HG02885 (cell line): Measurements from ENCODE around the gene EGFL8.
"Not testable (repeated sequence)": the region's sequence is repeated elsewhere in the genome, so short reads cannot be mapped to it uniquely, and the experiment has no call there.

Experiments used
- ATAC-seq: cut with Tn5 transposase; IDR thresholded peaks from one replicate; pipeline ENCODE4 v1.9.1; 2021; ENCODE audit warnings: mild to moderate bottlenecking; ENCODE audit not compliant: unreplicated experiment, poor library complexity

Gene EGFL8

GRCh38 chr6:32181915-32182529 is 17.6 kb downstream of the EGFL8 start:
- no peak for ATAC-seq

DNA sequence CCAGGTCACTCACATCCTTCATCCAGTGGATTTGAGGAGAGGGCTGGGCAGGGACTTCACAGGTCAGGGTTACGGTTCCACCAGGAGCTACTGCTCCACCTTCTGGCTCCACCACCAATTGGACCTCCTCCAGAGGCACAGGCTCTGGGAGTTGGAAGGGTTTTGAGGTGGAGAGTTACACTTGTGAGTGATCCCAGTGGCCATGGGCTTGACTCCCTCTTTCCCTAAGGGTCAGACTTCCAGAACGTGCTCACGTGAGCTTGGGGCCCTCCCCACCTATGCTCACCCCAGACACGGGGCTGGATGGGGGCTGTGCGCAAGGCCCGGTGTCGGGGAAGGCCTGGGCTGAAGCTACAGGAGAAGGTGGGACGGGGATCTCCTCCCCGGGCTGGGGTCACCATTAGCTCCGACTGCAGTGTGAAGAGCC is 18.2 kb downstream of the EGFL8 start:
- no peak for ATAC-seq

- ATAC-seq: no peak
Measured at GRCh38 chr6:32183030-32183429, 18.6 kb downstream of the EGFL8 start.

- no peak for ATAC-seq
Measured at GRCh38 chr6:32183483-32184083, 19.2 kb downstream of the EGFL8 start.

- ATAC-seq: no peak
Measured at GRCh38 chr6:32184084-32184640, 19.8 kb downstream of the EGFL8 start, which contains the start of gene AGER. Gene AGER (minus strand): TSS chr6:32184253. CDS start chr6:32184222, 31 bp downstream.

DNA sequence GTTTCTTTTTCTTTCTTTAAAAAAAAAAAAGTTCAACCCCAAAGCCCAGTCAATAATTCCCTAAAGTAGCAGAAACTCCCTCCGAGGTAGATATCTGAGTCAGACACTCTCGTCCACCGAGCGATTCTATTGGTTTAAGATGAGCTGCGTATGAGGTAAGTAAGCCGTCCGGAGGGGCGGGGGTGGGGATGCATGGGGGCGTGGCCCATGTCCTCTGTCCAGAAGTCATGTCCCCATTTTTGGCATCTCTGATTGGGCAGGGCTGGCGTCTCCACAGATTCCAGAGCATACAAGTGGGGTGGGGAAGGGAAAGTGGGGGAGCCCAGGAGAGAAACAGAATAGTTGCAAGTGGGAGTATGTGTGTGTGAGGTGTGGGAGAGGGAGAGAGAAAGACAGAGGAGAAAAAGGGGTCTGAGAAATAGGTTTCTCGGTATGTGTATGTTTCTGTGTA is 21.3 kb downstream of the EGFL8 start:
- not testable (repeated sequence) for ATAC-seq

DNA sequence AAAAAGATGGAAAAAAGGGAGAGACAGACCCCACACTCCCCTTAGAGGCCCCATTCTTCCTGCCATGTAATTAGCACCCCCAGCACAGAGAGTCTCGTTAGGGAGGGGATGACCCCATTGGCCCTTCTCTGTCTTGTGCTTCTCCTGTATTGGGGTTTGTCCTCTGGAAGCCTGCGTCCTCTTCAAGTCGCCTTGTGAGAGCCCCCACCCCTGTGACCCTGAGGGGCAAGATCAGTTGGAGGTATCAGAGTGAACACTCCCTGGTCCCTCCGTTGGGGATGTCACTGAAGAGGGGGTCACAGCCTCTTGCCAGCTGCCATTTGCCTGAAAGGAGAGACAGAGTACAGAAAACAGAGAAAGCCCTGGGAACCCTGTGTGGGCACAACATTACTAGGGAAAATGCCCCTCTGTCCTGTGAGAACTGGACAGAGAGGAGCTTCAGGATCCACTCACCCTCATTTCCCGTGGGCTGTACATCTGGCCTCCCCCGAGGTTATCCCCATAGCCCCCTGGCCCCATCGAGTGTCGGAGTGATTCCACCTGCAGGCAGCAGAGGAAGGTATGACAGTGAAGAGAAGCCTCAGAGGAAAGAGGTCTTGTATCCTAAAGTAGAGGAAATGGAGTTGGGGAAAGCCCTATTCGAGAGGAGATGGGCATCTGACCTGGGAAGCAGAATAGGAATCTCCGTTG is 21.9 kb downstream of the EGFL8 start:
- not testable (repeated sequence) for ATAC-seq

DNA sequence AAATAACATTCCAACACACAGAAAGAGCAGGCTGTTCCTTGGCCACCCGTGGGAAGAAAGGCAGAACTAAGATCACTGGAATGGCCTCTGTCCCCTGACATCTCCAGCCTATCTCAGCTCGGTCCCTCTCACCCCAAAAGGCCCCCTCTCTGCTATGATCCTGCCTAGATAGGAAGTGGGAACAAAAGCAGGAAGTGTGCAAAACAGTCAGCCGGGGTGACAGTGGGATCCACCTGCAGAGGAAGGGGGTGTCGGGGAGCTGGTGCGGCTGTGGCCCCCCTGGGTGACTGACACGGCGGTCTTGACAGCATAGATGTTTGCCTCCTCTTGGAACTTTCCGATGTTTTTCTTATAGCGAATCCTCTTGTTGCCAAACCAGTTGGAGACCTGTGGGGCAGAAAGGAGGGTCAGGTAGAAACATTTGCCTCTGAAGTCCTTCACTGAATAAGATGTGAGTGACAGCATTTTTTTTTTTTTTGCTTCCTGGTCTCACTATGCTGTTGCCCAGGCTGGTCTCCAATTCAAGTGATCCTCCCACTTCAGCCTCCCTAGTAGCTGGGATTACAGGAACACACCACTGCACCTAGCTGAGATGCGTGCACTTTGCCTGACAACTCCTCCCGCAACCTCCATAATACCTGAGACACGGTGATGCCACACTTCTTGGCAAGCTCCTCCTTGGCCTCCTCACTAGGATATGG is 22.8 kb downstream of the EGFL8 start:
- ATAC-seq: no peak

DNA sequence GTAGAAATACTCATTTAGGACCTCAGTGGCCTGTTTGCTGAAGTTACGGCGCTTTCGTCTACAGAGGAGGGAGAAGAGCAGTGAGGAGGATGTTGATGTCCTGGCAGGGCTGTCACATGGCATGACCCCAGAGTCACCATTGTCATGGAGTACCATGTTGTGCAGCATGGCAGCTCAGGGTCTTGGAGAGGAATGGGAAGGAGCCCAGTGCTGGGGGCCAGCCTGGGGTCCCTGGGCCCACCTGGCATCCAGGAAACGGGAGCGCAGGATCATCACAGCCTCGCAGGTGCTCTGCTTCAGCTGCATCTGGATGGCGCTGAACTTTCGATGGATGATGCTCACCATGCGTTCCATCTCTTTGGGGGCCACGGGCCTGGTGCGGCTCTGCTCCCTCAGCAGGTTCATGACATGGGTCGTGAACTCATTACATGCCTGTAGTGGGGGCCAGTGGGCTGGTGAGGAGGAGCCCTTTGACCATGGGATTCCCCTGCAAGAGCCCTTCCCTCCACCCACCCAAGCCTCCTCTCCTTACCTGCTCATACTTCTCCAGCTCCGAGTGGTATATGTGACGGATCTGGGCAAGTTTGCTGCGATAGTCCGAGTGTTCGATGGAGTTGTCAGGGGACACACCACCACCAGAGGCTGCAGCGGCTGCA is 23.5 kb downstream of the EGFL8 start:
- not testable (repeated sequence) for ATAC-seq

GRCh38 chr6:32188381-32189068 is 24.1 kb downstream of the EGFL8 start:
- ATAC-seq: no peak

DNA sequence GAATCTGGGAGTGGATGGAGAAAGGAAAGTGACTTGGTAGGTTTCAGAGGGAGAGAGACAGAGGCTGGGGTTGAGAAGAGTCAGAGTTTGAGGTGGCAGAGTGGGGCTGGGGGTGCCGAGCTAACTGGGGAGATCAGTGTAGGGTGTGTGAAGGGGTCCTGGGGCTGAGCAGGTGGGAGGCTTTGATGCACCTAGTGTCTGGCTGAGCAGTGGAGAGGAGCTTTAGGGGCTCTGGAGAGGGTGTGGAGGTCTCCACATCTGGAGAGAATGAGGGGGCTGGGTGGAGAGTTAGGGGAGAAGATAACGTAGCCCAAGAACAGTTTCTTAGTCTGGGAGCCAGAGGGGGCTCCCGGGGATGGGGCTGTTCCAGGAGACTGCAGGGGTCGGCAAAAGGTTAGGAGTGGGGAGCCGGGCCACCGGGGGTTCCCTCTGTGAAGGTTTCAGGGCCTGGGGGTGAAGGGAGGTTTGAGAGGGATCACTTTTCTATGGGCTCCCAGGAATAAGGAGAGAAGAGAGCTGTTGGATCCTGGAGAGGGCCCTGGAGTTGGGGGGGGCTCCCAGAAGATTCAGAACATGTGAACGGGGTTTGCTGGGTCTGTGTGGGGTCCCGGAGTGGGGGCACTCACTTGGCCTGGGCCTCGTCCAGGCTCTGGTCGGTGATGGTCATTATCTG is 24.8 kb downstream of the EGFL8 start:
- ATAC-seq: no peak

DNA sequence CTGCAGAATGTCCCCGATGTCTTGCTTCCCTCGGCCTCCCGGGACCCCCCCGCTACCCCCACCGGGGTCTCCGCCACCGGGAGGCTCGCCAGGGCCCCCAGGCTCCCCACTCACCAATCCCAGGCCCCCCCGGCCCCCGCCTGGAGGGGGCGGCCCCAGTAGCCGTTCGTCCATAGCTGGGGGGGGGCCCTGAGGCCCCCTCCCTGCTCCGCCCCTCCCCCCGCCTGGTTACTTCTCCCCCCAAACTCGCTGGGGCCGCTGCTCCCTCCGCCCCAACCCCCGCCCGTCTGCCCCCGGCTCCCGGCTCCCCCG is 25.3 kb downstream of the EGFL8 start:
- ATAC-seq: no peak

- peak; percentile 63 for ATAC-seq
Measured at GRCh38 chr6:32190054-32190851, 25.9 kb downstream of the EGFL8 start, which contains the start of gene PBX2. Gene PBX2 (minus strand): TSS chr6:32190202. CDS start chr6:32189915, 287 bp downstream.

DNA sequence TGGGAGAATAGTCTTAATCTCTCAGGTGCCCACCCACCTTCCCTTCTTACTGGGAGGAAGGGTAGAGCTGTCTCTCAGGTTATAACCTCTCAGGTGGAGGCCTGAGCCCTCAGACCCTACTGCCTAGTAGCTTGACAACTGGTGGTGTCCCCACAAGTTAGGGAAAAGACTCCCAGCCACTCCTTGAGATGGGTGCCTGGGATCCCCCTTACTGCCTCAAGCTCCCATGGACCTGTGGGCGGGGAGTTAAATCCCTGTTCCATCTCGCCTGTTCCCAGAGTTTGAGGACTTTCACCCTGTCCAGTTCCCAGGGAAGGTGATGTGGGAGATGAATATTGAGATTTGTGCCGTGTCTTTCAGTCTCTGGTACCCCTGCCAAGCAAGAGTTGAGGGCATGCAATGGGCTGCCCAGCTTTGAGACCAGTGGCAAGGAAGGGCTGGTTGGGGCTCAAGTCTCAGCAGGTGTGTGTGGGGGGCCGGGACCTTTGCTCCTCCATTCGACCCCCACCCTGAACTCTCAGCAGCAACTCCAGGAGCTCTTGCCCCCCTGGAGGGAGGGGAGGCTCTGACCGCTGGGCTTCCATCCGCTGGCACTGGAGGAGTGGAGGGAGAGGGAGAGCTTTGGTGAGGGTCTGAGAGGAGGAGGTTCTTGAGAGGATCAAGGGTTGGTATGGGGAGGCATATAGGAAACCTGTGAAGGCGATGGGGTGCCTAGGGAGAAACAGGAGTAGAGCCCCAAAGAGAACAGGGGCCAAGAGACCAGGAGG is 26.7 kb downstream of the EGFL8 start:
- ATAC-seq: no peak

DNA sequence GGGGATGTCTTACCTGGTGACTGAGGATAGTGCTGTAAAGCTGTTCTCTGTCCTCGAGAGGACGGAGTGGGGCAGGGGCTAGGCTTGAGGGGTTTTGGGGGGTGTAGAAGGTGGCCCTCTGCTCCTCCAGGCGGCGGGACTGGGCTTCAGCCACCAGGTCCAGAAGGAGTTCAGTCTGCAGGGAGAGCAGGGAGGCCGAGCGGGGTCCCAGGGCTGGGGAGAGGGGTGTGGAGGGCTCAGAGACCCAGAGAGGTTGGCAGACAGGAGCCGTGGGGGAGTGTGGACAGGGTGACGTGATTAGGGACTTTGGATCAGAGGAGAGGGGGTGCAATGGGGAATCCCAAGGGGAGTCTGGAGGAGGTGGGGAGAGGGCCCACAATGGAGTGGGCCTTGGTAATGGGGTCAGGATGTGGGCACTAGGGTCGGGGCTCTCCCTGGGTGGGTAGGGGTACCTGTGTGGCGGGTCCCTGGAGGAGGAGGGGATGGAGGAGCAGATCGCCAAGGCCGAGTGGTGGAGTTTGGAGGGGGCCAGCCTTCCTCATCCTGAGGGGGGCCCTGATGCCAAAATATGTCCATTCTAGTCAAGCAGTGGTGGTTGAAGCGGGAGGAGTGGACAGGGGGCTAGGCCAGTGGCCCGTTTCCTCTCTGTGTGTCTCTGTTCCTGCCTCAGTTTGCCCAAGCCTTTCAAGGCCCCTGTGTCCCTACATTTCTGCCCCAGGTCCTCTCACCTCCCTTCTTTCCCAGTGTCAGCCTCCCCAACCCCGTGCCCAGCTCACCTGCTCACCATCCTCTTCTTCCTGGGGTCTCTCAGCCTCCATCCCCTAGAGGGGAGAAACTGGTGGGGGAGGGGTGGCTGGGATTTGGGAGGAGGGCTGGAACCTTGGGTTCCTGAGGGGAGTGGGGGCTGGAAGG is 27.6 kb downstream of the EGFL8 start:
- ATAC-seq: no peak

- ATAC-seq: no peak
Measured at GRCh38 chr6:32192608-32193039, 28.2 kb downstream of the EGFL8 start, which contains the start of gene GPSM3. Gene GPSM3 (minus strand): TSS chr6:32192643. CDS start chr6:32192513, 130 bp downstream.
